Measurements from ENCODE around the gene TFE3. TPM values are rescaled to one million over a fixed set of nuclear protein-coding genes. Genes with fewer than 3 reads are reported as not detected.

TFE3 gene
- total and polyA plus RNA-seq, 10 of the 15 experiments (the other 5 are each of a cell fraction or from before 2014, with no cell fraction given) = 3.5 to 20.4 (median 11.6) TPM

DNA sequence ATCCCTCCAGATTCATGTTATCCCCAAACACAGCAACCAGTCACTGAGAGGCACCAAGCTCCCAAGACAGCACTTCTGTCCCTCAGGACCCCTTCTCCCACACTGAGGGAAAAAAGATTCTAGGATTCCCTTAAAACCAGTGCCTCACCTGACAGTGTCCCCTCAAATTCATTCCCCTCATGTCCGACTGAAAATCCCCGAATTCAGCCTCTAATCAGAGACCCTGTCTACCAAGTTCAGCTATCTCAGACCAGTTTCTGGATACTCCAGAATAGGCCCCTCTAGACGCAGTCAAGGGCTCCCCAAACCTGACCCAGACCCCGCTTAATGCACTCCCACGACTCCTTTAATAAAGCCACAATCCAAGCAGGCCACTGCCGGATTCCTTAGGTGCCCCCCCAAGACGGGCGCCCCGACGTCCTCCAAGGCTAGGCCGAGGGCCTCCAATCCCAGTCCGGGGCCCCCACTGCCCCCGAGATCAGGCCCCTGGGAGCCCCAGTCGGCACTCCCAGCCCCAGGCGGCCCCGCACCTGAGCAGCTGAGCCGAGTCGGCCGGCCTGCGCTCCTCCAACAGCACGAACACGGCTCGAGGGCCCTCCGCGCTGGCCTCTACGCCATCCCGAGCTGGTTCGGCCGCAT, 457 bp downstream of the TFE3 start (continued):
- TF ChIP-seq, protein P1, sequence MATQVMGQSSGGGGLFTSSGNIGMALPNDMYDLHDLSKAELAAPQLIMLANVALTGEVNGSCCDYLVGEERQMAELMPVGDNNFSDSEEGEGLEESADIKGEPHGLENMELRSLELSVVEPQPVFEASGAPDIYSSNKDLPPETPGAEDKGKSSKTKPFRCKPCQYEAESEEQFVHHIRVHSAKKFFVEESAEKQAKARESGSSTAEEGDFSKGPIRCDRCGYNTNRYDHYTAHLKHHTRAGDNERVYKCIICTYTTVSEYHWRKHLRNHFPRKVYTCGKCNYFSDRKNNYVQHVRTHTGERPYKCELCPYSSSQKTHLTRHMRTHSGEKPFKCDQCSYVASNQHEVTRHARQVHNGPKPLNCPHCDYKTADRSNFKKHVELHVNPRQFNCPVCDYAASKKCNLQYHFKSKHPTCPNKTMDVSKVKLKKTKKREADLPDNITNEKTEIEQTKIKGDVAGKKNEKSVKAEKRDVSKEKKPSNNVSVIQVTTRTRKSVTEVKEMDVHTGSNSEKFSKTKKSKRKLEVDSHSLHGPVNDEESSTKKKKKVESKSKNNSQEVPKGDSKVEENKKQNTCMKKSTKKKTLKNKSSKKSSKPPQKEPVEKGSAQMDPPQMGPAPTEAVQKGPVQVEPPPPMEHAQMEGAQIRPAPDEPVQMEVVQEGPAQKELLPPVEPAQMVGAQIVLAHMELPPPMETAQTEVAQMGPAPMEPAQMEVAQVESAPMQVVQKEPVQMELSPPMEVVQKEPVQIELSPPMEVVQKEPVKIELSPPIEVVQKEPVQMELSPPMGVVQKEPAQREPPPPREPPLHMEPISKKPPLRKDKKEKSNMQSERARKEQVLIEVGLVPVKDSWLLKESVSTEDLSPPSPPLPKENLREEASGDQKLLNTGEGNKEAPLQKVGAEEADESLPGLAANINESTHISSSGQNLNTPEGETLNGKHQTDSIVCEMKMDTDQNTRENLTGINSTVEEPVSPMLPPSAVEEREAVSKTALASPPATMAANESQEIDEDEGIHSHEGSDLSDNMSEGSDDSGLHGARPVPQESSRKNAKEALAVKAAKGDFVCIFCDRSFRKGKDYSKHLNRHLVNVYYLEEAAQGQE (IDR thresholded peaks at IDR 0.05; ENCODE audit: low read depth, low read length) = no peak

DNA sequence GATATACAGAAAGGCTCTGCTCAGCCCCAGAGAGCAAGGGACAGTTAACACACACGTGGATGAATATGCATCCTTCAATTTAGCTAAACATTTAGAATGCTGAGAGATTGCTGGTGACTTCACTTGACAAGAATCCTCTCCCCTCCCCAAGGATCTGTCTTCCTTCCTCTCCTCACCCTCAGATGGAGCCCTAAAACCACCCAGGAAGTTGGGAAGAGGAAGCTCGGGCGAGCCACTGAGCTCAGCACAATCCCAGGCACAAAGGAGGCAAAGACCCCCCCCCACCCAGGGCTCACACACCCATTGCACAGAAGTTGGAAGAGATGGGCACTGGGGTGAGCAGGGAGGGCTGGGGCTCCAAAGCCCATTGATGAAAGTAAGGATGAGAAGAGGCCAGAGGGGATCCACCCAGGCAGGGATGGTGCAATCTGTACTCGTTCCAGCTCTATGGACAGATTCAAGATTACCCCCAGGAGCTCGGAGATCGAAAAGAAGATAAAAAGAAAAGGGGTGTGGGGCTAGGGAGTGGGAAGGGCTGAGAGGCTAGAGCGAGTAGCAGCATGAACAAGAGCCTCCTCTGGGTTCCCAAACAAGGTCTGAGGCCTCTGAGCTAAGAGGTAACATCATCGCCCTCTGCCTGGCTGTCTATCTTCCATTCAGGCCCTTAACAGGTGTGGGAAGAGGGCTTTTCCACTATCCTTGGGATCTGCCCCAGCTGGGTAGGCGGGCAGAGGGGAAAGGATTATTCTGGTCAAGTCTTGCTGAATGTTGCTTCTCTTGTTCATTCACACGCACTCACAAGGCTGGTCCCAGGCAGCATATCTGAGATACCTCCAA, 1.2 kb downstream of the TFE3 start:
- intact Hi-C loops (cut with micrococcal nuclease; ENCODE audit: unreplicated experiment) (loop anchor here (5.0 kb wide), 5 partner anchors 40 to 410 kb away; partner anchors contain the start of genes GRIPAP1, HDAC6, PIM2 and PQBP1), in situ Hi-C loops (cut with MboI) (loop anchor here (5.0 kb wide), 1 partner anchor 75 kb away; no protein-coding TSS in a partner anchor)
- H3K4me1 ChIP-seq (ENCODE audit: control insufficient read depth, insufficient read depth, low read length) = peaks cover 5% of the 10 kb centered on the region; the same call in 1 of the 2 replicates
- H3K9ac ChIP-seq (ENCODE audit: control insufficient read depth, insufficient read depth, low read length) = peak overlapping the region; percentile 88
- peaks cover 2 to 5% of the 10 kb centered on the region in 2 experiments; a peak in 2 of 4 replicates for H3K36me3 ChIP-seq (ENCODE audit: control insufficient read depth in 2 of 2, insufficient read depth in 2 of 2, low read length in 1 of 2)
- H3K27me3 ChIP-seq (replicated peaks in 1 of 2; ENCODE audit: control insufficient read depth in 2 of 2, insufficient read depth in 2 of 2, low read length in 1 of 2) = no peaks in the 10 kb centered on the region
- H3K27ac ChIP-seq (ENCODE audit: control insufficient read depth, insufficient read depth) = peak overlapping the region; percentile 89
- RAD21 ChIA-PET (ENCODE audit: unreplicated experiment) = interaction anchor here (1.1 to 3.0 kb wide), 4 partner anchors 40 to 105 kb away, joined by 3 to 17 read pairs (median 11); partner anchors contain the start of genes GRIPAP1 and OTUD5
- peak overlapping the region; percentile 89 for H3K4me2 ChIP-seq (ENCODE audit: control insufficient read depth, insufficient read depth)
- WGBS (ENCODE audit: insufficient coverage, insufficient replicate concordance, low lambda C conversion rate, missing lambda C conversion rate) = 11% methylated on average over 10 of the region's 10 CpGs
- no peak for DNase-seq (ENCODE audit: low read depth, low spot score)
- POLR2A ChIA-PET = interaction anchor here (0.6 to 2.8 kb wide), 8 partner anchors 10 to 105 kb away, joined by 3 to 23 read pairs (median 5); partner anchors contain the start of genes GRIPAP1 and OTUD5
- H2AFZ ChIP-seq (ENCODE audit: control insufficient read depth, low read depth, low read length) = no peak overlapping the region
- H3K9me3 ChIP-seq (replicated peaks; ENCODE audit: control insufficient read depth, insufficient read depth, low read length) = no peaks in the 10 kb centered on the region
- H4K20me1 ChIP-seq (ENCODE audit: control insufficient read depth, insufficient read depth) = no peaks in the 10 kb centered on the region
- ATAC-seq = no peak
- CTCF ChIA-PET = interaction anchor here (0.8 to 1.6 kb wide), 7 partner anchors 40 to 394 kb away, joined by 3 to 13 read pairs (median 5); partner anchors contain the start of genes GRIPAP1, KCND1 and OTUD5
- BruUV-seq (replicated peaks) = TSS peak; percentile 82
- SMC1A ChIA-PET (ENCODE audit: uncharacterized antibody, unreplicated experiment) = interaction anchor here (0.6 to 2.1 kb wide), 5 partner anchors 39 to 1116 kb away, joined by 3 to 7 read pairs (median 4); partner anchors contain the start of gene GRIPAP1
- no peak for FAIRE-seq
- no peak for TF ChIP-seq MXI1 (IDR thresholded peaks at IDR 0.05; ENCODE audit: low read depth, low read length)
- peak overlapping the region; percentile 71 for H3K4me3 ChIP-seq
- H3K79me2 ChIP-seq (ENCODE audit: control insufficient read depth, insufficient read depth, low read length) = peaks cover 29% of the 10 kb centered on the region

All from GM12878 (cell line).